H1 (cell line): ENCODE results near the gene TRMT44.

Experiments
- CEBPB ChIP-seq: IDR thresholded peaks from 2 replicates; pipeline ENCODE4 v1.6.1; 2012; ENCODE audit warnings: low read depth, low read length
- CHD2 ChIP-seq: IDR thresholded peaks from 2 replicates; pipeline ENCODE4 v1.6.1; 2012; ENCODE audit warnings: low read length, improper control_type of control experiment
- CTCF ChIP-seq, 3 experiments: IDR thresholded peaks; 1 replicate in 2 of 3; 2 replicates in 1 of 3; pipeline versions ENCODE4 v1.5.1 to v1.6.1; 2011; ENCODE audit warnings: low read length in 3 of 3, mild to moderate bottlenecking in 3 of 3, inconsistent platforms in 2 of 3, low read depth in 1 of 3, moderate library complexity in 1 of 3; ENCODE audit not compliant: insufficient read depth in 1 of 3; ENCODE audit errors: control extremely low read depth in 1 of 3
- EZH2 ChIP-seq: fragments of 200-600 bp; sonication (generic); IDR thresholded peaks from 2 replicates; pipeline ENCODE4 v1.7.1; 2012; ENCODE audit warnings: low read depth, mild to moderate bottlenecking, moderate library complexity, low read length, inconsistent platforms; ENCODE audit not compliant: severe bottlenecking
- POLR2A ChIP-seq, 2 experiments: IDR thresholded peaks; 1 replicate in 1 of 2; 2 replicates in 1 of 2; pipeline ENCODE4 v1.6.1; 2011; ENCODE audit warnings: low read depth in 2 of 2, low read length in 2 of 2, mild to moderate bottlenecking in 2 of 2; ENCODE audit errors: control extremely low read depth in 1 of 2
- POLR2AphosphoS5 ChIP-seq: IDR thresholded peaks from 2 replicates; pipeline ENCODE4 v1.6.1; 2011; ENCODE audit warnings: low read depth, low read length
- RAD21 ChIP-seq, 2 experiments: IDR thresholded peaks in 1 of 2; conservative IDR thresholded peaks in 1 of 2; 2 replicates each; pipeline ENCODE4 v1.6.1; 2011; ENCODE audit warnings: low read depth in 2 of 2, low read length in 2 of 2, improper control_type of control experiment in 1 of 2, inconsistent platforms in 1 of 2, mild to moderate bottlenecking in 1 of 2, moderate library complexity in 1 of 2
- RFX5 ChIP-seq: IDR thresholded peaks from 2 replicates; pipeline ENCODE4 v1.6.1; 2011; ENCODE audit warnings: low read depth, low read length, improper control_type of control experiment, borderline replicate concordance
- RXRA ChIP-seq: IDR thresholded peaks from 2 replicates; pipeline ENCODE4 v1.6.1; 2011; ENCODE audit warnings: low read depth, mild to moderate bottlenecking, low read length, moderate library complexity; ENCODE audit not compliant: insufficient read depth
- SIN3A ChIP-seq, 2 experiments: IDR thresholded peaks in 1 of 2; conservative IDR thresholded peaks in 1 of 2; 2 replicates each; pipeline ENCODE4 v1.6.1; 2011 to 2012; ENCODE audit warnings: low read length in 2 of 2, improper control_type of control experiment in 1 of 2, low read depth in 1 of 2, mild to moderate bottlenecking in 1 of 2
- SUZ12 ChIP-seq: fragments of 200-600 bp; sonication (generic); IDR thresholded peaks from 2 replicates; pipeline ENCODE4 v1.6.1; 2012; ENCODE audit warnings: mild to moderate bottlenecking, inconsistent platforms, low read length, moderate library complexity, mixed read lengths
- TCF12 ChIP-seq: IDR thresholded peaks from 2 replicates; pipeline ENCODE4 v1.6.1; 2011; ENCODE audit warnings: low read depth, mild to moderate bottlenecking, low read length

- TF ChIP-seq CEBPB (no peak), CTCF (IDR thresholded peaks at IDR 0.05; ENCODE audit: control extremely low read depth in 1 of 3, insufficient read depth in 1 of 3, low read depth in 1 of 3, low read length in 3 of 3) (no peak), POLR2A (IDR thresholded peaks at IDR 0.05; ENCODE audit: control extremely low read depth in 1 of 2, low read depth in 2 of 2, low read length in 2 of 2) (no peak), POLR2AphosphoS5 (no peak), RFX5 (no peak), RXRA (no peak), RAD21 (IDR thresholded peaks at IDR 0.05 in 1 of 2, conservative IDR thresholded peaks at IDR 0.05 in 1 of 2; ENCODE audit: low read depth in 2 of 2, low read length in 2 of 2) (no peak), SUZ12 (no peak), CHD2 (no peak), TCF12 (no peak), SIN3A (conservative IDR thresholded peaks at IDR 0.05 in 1 of 2, IDR thresholded peaks at IDR 0.05 in 1 of 2; ENCODE audit: low read depth in 1 of 2, low read length in 2 of 2) (no peak), EZH2 (no peak)
These were observed 2.2 kb downstream of the TRMT44 start for GRCh38 chr4:8442596-8443358.
